CD4-positive, alpha-beta T cell treated with Interferon alpha-2 for 1 hour (primary cell): ENCODE data around the gene NBDY.

ENCODE experiments used
- DNase-seq, 2 donors: peaks; one replicate each; pipeline ENCODE4 v3.0.0-alpha.2; 2020 to 2022

NBDY gene

DNA sequence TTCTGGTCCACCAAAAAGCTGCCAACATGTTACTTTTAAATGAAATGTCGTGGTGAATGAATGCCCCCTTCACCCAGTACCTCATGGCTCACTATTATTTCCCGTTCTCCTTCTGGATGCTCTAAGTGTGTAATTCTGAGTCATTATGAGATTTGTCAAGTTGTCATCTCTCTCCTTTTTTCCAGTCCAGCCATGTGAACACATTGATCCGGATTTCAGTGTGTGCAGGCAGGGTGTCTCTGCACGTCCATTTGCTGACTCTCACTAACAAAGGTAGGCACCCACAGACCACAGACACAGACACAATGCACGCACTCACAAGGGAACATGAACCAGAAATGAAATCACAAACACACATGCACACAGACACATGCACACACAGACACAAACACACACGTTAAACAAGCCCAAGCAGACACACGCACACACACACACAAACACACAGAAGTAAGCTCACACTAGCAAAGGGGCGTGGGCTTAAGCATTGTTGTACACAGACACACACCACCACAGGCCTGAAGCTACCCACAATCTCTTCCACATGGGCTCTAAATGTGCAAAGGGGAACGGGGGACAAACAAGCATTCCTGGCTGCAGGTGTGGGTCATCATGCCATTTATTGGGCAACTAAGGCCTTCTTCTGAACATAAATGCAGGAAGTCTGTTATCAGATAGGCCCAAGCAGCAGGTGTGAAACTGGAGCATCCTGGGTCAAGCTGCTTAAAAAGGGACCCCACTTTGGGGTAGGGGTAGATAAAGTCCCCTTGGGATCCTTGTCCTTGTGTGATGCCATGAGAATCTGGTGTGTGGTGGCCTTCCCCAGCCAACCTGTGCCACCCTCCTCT, 58.1 kb downstream of the NBDY start:
- no peak for DNase-seq

DNA sequence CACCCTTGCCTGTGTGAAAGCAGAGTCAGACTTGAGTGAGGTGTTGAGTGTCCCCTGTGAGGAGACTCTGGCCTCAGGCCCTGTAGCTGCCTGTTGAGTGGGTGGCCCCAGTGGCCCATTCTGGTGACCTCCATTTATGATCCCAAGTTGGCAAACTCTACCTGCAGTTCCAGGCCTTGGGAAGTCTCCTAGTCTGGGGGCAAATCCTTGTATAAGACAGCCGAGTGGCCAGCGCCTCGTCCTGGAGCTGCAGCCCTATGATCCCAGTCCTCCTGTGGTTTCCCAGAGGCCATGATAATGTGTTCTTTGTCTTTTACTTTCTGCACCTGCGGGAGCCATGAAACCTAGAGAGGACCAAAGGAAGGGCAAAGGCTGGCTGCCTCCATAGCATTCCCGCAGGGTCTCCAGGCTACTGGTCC, 58.7 kb downstream of the NBDY start:
- no peak for DNase-seq

DNA sequence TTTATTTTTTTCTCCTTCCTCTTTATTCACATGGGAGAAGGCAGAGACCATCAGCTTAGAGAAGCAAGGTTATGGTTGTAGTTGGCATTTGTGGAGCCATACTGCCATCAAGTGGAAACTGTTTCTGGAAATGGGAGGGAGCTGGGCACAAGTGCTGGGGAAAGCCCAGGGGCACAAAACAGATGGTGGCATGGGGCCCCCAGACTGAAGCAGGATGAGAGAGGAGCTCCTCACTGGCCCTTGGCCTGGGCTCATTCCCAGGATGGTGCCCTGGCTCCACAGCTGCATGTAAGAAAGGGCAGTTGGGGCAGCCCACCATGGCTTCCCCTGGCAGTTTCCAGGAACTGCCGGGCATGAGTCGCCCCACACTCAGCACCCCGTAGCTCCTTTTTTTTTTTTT, 59.2 kb downstream of the NBDY start:
- DNase-seq, result no peak

DNA sequence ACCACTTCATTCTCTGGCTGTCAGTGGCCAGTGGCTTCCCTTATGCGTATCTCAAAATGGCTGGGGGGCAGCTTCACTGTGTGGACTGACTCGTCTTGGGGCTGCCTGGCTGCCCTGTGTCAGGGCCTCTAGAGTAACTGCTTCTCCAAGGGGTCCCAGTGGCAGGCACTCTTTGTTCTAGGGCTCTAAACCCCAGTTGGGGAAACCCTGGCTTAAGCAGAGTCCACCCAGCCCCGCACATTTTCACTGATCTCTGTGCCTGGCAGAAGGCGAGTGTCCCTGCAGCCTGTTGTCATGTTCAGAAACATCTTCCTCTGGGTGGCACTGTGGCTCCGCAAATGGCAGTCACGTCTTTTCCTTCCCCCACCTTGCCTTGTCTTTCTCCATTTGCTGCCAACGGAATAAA, 59.7 kb downstream of the NBDY start:
- peak in 1 of 2 donors; percentile 66 for DNase-seq

DNA sequence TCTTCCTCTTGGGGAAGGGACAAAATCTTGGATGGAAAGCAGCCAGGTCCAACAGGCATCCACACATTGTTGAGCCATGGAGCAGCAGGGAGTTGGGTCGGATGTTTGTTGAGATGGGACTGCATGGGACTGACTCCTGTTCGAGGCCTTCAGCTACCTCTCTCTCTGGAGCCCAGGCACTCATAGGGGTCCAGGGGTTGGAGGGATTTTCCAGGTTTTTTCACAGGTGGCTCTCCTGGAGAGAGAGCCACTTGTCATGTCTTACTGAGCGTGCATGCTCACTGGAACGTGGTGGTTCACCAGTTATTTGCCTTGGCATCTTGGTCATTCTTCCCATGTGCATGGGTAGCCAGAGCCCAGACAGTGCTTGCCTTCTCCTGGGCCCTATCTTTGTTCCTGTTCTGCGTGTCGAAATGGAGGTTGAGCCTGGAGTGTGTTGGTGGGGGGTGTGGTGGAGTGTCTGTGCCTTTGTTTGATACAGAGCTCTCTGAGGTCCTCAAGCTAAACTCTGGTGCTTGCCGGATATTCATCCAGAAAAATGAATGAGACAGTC, 60.6 kb downstream of the NBDY start:
- no peak for DNase-seq

DNA sequence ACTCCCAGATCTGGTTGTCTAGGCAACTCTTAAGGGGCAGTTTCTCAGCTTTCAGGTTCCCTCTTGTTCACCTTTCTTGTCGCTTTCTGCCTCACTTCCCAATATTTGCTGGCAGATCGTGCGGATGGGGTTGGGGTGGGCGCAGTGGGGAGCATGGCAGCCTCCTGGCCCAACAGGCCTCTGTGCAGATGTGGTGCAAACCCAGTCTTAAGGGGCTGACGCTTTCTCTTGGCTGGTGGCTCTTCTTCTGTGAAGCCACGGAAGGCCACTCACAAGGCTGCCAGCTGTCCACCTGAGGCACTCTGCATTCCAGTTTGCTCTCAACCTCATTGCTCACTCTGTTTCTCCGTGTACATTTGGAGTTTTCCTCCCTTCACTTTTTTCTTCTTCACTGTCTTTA, 61.7 kb downstream of the NBDY start:
- DNase-seq, result no peak

DNA sequence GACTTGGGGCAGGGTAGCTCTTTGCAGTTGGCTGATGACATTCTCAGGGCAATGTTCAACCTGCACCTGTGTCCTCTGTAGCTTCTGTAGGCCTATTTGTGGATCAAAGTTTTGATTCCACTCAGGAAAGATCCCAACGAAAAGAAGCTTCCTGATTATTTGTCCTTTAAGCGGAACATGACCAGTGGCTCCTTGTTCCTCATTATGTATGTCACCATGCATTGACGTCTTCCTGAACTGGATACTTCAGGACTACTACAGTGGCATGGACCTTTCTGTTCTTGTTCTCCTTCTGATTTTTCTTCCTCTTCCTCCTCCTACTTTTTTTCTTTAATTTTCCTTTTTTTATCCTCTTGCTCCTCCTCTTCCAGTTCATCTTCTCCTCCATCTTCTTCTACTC, 62.4 kb downstream of the NBDY start:
- DNase-seq, result no peak

DNA sequence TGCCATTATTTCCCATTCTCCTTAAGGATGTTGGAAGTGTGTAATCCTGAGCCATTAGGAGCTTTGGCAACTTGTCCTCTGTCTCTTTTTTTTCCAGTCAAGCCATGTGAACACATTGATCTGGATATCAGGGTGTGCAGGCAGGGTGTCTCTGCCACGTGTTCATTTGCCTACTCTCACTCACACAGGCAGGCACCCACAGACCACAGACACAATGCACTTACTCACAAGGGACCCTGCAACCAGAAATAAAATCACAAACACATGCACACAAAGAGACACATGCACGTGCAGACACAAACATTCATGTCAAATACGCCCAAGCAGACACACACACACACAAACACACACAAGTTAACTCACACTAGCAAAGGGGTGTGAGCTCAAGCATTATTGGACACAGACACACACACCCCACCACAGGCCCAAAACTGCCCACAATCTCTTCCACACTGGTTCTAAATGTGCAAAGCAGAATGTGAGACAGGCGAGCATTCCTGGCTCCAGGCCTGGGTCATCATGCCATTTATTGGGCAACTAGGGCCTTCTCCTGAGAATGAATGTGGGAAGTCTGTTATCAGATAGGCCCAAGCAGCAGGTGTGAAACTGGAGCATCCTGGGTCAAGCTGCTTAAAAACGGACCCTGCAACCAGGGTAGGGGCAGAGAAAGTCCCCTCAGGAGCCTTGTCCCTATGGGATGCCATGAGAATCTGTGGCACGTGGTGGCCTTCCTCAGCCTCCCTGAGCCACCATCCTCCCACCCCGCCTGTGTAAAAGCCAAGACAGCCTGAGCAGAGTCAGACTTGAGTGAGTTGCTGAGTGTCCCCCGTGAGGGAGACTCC, 63.4 kb downstream of the NBDY start:
- DNase-seq, result no peak

DNA sequence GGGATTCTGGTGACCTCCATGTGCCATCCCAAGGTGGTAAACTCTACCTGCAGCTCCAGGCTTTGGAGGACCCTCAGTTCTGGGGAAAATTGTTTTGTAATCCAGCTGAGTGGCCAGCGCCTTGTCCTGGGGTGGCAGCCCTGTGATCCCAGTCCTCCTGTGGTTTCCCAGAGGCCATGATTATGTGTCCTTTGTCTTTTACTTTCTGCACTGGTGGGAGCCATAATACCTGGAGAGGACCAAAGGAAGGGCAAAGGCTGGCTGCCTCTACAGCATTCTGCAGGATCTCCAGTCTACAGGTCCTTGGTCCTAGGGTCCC, 64.0 kb downstream of the NBDY start:
- no peak for DNase-seq

DNA sequence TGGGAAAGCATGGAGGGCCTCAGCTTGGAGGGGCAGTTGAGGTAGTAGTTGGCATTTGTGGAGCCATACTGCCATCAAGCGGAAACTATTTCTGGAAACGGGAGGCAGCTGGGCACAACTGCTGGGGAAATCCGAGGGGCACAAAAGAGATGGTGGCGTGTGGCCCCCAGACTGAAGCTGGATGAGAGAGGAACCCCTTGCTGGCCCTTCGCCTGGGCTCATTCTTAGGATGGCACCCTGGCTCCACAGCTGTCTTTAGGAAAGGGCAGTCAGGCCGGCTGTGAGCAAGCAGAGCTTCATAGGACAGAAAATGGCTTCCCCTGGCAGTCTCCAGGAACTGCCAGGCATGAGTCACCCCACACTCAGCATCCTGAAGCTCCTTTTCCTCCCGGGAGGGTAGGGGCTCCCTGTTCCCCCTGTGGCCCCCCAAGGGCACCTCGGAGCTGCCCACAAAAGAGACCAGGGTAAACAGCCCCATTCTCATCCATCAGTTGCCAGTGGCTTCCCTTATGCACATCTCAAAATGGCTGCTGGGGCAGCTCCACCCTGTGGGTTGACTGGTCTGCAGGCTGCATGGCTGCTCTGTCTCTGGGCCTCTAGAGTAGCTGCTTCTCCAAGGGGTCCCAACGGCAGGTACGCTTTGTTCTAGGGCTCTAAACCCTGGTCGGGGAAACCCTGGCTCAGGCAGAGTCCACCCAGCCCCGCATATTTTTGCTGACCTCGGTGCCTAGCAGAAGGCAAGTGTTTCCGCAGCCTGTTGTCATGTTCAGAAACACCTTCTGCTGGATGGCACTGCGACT, 64.7 kb downstream of the NBDY start:
- no peak for DNase-seq

DNA sequence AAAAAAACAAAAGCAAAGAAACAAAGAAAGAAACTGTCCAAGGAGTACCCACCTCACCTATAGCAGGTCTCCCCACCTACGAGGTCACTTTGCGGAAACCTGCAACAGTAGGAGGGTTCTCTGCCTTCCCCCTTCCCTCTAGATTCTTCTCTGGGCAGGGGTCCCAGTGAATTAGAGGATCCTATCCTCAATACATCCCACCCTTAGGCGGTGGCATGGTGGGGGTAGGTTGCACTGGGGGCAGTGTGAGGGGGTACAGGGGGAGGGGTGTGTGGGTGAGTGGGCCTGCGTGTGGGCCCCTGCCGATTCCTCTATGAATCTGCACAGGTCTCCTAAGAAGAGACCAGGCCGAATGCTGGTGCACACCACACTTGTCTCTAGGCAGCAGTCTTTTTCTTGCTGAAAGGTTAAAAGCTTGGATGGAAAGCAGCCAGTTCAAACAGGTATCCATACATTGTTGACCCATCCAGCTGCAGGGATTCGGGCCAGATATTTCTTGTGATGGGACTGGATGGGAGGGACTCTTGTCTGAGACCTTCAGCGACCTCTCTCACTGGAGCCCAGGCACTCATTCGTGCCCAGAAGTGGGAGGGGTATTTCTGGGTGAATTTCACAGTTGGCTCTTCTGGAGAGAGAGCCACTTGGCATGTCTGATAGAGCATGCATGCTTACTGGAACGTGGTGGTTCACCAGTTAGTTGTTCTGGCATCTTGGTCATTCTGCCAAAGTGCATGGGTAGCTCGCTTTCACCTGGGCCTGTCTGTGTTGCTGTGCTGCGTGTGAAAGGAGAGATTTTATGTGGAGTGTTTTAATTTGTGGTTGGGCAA, 65.6 kb downstream of the NBDY start:
- no peak for DNase-seq

DNA sequence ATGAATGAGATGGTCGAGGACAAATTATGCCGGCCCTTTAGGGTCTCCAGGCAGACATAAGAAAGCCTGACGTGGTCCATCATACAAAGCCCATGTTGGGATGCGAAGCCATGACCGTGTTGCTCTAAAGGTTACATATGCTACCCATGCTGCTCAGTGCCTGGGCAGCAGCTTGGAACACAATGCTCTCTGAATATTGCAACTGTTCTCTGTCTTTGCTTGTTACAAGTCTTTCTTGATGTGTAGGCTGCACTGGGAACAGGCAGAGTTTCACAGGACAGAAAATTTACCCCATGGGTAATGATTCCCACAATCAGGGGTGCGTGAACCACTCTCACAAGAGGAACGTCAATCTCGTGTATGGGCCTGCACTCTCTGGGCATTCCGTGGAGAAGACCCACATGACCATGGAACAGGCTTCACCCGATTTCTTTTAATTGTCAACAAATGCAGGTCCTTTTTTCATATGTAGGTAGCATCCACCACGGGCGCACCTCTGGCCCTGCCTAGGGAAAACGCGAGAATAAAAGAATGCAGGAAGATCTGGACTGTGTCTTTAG, 66.3 kb downstream of the NBDY start:
- no peak for DNase-seq

DNA sequence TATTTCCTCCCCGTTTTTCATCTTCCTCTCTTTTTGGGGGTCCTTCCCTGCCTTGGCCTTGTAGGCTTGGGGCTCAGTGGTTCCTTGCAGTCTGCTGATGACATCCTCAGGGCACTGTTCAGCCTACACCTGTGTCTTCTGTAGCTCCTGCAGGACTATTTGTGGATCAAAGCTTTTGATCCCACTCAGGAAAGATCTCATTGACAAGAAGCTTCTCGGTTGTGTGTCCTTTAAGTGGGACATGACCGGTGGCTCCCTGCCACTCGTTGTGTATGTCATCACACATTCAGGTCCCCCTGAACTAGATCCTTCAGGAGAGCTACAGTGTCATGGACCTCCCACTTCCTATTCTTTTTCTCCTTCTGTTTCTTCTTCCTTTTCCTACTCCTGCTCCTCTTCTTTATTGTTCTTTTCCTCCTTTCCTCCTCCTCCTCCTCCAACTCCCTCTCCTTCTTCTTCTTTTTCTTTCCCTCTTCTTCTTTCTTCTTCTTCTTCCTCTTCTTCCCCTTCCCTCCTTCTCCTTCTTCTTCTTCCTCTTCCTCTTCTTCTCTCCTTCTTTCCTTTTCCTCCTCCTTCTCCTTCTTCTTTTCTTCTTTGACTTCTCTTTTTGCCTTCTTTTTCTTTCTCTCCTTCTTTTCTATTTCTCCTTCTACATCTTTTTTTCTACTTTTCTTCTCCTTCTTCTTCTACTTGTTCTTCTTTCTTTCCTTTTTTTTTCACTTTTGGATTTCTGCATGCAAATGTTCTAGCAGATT, 67.8 kb downstream of the NBDY start:
- DNase-seq, result no peak

DNA sequence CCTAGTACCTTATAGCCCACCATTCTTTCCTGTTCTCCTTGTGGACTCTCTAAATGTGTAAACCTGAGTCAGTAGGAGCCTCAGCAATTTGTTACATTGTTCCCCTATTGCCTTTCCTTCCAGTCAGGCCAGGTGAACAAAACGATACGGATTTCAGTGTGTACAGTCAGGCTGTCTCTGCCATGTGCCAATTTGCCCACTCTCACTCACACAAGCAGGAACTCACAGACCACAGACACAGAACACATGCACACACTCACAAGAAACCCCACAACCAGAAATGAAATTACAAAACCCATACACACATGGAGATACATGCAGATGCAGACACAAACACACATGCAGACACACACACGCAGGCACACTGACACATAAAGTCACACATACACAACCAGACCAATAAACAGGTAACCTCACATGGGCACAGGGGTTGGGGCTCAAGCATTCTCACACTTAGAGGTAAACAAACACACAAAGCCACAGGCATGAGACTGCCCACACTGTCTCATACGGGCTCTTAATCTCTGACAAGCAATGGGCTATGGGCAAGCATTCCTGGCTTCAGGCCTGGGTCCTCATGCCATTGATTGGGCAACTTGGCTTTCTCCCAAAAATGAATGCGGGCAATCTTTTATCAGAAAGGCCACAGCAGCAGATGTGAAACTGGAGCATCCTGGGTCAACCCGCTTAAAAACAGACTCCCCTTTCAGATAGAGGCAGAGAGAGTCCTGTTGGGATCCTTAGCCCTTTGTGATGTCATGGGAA, 68.7 kb downstream of the NBDY start:
- DNase-seq, result no peak

DNA sequence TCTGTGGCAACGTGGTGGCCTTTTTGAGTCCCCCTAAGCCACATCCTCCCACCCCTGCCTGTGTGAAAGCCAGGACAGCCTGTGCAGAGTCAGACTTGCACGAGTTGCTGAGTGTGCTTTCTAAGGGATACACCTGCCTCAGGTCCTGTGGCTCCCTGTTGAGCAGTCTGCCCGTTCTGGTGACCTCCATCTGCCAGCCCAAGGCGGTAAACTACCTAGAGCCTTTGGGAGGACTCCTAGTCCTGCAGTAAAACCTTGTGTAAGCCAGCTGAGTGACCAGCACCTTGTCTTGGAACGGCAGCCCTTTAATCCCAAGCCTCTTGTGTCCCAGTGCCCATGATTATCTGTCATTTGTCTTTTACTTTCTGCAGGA, 69.3 kb downstream of the NBDY start:
- no peak for DNase-seq

DNA sequence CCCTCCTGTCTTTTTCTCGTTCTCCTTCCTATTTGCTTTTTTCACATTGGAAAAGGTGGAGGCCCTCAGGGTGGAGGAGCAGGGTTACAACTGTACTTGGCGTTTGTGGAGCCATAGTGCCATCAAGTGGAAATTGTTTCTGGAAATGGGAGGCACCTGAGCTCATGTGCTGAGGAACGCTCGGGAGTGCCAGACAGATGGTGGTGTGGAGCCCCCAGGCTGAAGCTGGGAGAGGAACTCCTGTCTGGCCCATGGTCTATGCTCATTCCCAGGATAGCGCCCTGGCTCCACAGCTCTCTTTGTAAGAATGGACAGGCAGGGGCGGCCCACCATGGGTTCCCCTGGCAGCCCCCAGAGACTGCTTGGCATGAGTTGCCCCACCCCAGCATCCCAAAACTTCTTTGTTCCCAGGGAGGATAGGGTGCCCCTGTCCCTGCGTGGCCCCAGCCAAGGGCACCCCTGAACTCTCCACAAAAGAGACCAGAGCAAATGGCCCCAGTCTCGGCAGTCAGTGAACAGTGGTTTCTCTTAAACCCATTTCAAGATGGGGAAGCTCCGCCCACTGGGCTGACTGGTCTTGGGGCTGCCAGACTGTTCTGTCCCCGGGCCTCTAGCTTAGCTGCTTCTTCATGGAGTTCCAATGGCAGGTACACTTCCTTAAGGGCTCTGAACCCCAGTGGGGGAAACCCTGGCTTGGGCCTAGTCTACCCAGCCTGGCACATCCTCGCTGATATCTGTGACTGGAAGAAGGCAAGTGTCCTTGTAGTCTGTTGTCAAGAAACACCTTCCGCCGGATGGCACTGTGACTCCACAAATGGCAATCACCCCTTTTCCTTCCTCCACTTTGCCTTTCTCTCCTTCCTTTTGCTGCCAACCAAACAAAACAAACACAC, 70.1 kb downstream of the NBDY start:
- no peak for DNase-seq

DNA sequence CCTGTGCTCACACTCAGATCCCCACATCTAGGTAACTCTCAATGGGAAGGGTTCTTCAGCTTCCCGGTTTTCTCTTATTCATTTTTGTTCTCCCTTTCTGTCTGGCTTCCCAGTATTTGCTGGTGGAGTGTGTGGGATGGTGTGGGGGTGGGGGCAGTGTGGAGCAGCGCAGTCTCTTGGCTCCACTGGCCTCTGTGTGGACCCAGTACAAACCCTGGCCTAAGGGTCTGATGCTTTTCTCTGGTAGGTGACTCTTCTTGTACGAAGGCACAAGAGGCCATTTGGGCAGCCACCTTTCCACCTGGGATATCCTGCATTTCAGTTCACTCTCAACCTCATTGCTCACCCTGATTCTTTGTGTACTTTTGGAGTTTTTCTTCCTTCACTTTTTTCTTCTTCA, 71.3 kb downstream of the NBDY start:
- no peak for DNase-seq

DNA sequence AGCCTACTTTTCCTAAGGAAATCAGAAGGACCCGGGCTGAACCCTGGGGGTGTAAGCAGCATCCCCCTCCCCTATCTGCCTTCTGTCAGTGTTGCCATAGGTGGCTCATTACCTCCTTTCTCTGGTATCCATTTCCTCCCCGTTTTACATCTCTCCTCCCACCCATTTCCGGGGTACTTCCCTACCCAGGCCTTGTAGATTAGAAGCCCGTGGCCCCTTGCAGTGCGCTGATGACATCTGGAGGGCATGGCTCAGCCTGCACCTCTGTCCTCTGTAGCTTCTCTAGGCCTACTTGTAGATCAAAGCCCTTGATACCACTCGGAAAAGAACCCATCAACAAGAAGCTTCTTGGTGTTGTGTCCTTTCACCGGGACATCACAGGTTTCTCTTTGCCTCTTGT, 71.8 kb downstream of the NBDY start:
- peak; percentile 64 to 71 for DNase-seq

DNA sequence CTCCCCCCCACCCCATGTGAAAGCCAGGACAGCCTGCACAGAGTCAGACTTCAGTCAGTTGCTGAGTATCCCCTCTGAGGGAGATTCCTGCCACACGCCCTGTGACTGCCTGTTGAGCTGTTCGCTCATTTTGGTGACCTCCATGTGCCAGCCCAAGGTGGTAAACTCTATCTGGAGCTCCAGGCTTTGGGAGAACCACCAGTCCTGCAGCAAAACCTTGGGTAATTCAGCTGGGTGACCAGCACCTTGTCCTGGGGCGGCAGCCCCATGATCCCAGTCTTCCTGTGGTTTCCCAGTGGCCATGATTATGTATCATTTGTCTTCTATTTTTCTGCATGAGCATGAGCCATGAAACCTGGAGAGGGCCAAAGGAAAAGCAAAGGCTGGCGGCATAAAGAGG, 73.4 kb downstream of the NBDY start:
- DNase-seq, result no peak
